SK-N-SH (cell line): Measurements from ENCODE around the gene TMEM123. TPM values are rescaled to one million over a fixed set of nuclear protein-coding genes. Genes with fewer than 3 reads are reported as not detected.
A peak's percentile ranks its signal among the peaks of the same experiment; 100 is the strongest.

Experiments used
- CTCF ChIA-PET: fragments of 300-600, 350-600 bp; formaldehyde crosslinking; extraction: SDS; loops from one replicate; lab custom pipeline; 2021; lab: Yijun Ruan, JAX
- POLR2A ChIA-PET: fragments of 350-600 bp; sonication (Branson Sonifier 250); formaldehyde crosslinking; extraction: SDS; loops from one replicate; lab custom pipeline; 2020; ENCODE audit warnings: antibody characterized with exemption, inconsistent platforms; lab: Yijun Ruan, JAX
- DNase-seq: peaks from one replicate; pipeline ENCODE4 v3.0.0; 2012
- H2AFZ ChIP-seq: fragments of 200-600 bp; sonication (generic); 2 replicates; pipeline ENCODE4 v1.8.1; 2016; ENCODE audit warnings: antibody characterized with exemption, mild to moderate bottlenecking, low read depth
- H3F3A ChIP-seq: fragments of 200-600 bp; sonication (generic); replicated peaks from 2 replicates; pipeline ENCODE3; 2016; ENCODE audit warnings: antibody characterized with exemption, mild to moderate bottlenecking; ENCODE audit not compliant: insufficient read depth
- H3K27ac ChIP-seq, 2 experiments: fragments of 200-500 bp in 1 of 2; fragments of 200-600 bp in 1 of 2; sonication (Bioruptor generic) in 1 of 2; sonication (generic), shearing (Covaris generic) in 1 of 2; 2 replicates each; pipeline versions ENCODE4 v1.5.1 to v1.6.1; 2014 to 2016; ENCODE audit warnings: low read depth in 2 of 2, inconsistent platforms in 1 of 2, low read length in 1 of 2, mild to moderate bottlenecking in 1 of 2, mixed read lengths in 1 of 2
- H3K27me3 ChIP-seq: fragments of 200-600 bp; sonication (generic), shearing (Covaris generic); 2 replicates; pipeline ENCODE4 v1.6.1; 2016; ENCODE audit warnings: mixed run types; ENCODE audit not compliant: insufficient read depth
- H3K36me3 ChIP-seq, 2 experiments: fragments of 200-500 bp in 1 of 2; fragments of 200-600 bp in 1 of 2; sonication (Bioruptor generic) in 1 of 2; sonication (generic) in 1 of 2; replicated peaks in 1 of 2; 2 replicates each; pipeline versions ENCODE3 to v1.5.1; 2014 to 2016; ENCODE audit warnings: low read length in 1 of 2, mild to moderate bottlenecking in 1 of 2; ENCODE audit not compliant: insufficient read depth in 2 of 2, control insufficient read depth in 1 of 2
- H3K4me1 ChIP-seq, 2 experiments: fragments of 200-500 bp in 1 of 2; fragments of 200-600 bp in 1 of 2; sonication (Bioruptor generic) in 1 of 2; sonication (generic), shearing (Covaris generic) in 1 of 2; 2 replicates each; pipeline versions ENCODE4 v1.5.1 to v1.6.1; 2014 to 2016; ENCODE audit warnings: low read depth in 1 of 2, low read length in 1 of 2, mixed run types in 1 of 2; ENCODE audit not compliant: insufficient read depth in 2 of 2, control insufficient read depth in 1 of 2
- H3K4me2 ChIP-seq: fragments of 200-600 bp; sonication (generic), shearing (Covaris generic); 2 replicates; pipeline ENCODE4 v1.6.1; 2017; ENCODE audit warnings: mixed run types
- H3K4me3 ChIP-seq, 2 experiments: fragments of 200-500 bp in 1 of 2; fragments of 200-600 bp in 1 of 2; sonication (Bioruptor generic) in 1 of 2; sonication (generic), shearing (Covaris generic) in 1 of 2; 2 replicates each; pipeline versions ENCODE4 v1.5.1 to v1.8.1; 2014 to 2016; ENCODE audit warnings: low read depth in 2 of 2, inconsistent platforms in 1 of 2, low read length in 1 of 2, mild to moderate bottlenecking in 1 of 2, mixed read lengths in 1 of 2, moderate library complexity in 1 of 2
- H3K79me2 ChIP-seq: fragments of 200-600 bp; sonication (generic); 2 replicates; pipeline ENCODE4 v1.8.1; 2017; ENCODE audit warnings: mild to moderate bottlenecking; ENCODE audit not compliant: insufficient read depth
- H3K9ac ChIP-seq: fragments of 200-600 bp; sonication (generic); 2 replicates; pipeline ENCODE4 v1.6.1; 2017; ENCODE audit warnings: mixed run types
- H3K9me2 ChIP-seq: fragments of 200-600 bp; sonication (generic); 2 replicates; pipeline ENCODE4 v1.6.1; 2017; ENCODE audit warnings: mixed run types
- H3K9me3 ChIP-seq: fragments of 200-600 bp; sonication (generic); 2 replicates; pipeline ENCODE4 v1.6.1; 2017; ENCODE audit warnings: mixed run types, mild to moderate bottlenecking, moderate library complexity
- H4K20me1 ChIP-seq: fragments of 200-600 bp; sonication (generic); 2 replicates; pipeline ENCODE4 v1.6.1; 2017; ENCODE audit warnings: mild to moderate bottlenecking, mixed run types; ENCODE audit not compliant: insufficient read depth
- CTCF ChIP-seq: fragments of 200-600 bp; sonication (generic); IDR thresholded peaks from 2 replicates; pipeline ENCODE4 v1.6.1; 2017; ENCODE audit warnings: antibody characterized with exemption, mild to moderate bottlenecking, moderate library complexity
- EP300 ChIP-seq, 2 experiments: IDR thresholded peaks; 2 replicates each; pipeline versions ENCODE4 v1.4.0 to v1.6.1; 2012; ENCODE audit warnings: borderline replicate concordance in 1 of 2, low read depth in 1 of 2, low read length in 1 of 2
- FOXM1 ChIP-seq: IDR thresholded peaks from 2 replicates; pipeline ENCODE4 v1.4.0; 2012; ENCODE audit warnings: low read depth, mild to moderate bottlenecking
- GATA2 ChIP-seq: sonication (generic); formaldehyde crosslinking; IDR thresholded peaks from 2 replicates; pipeline ENCODE4 v1.5.0; 2020; ENCODE audit warnings: mild to moderate bottlenecking, missing genetic modification reagents
- IRF3 ChIP-seq: fragments of 150-350 bp; IDR thresholded peaks from 2 replicates; pipeline ENCODE4 v1.6.1; 2016; ENCODE audit warnings: mild to moderate bottlenecking, low read depth, low read length
- MAX ChIP-seq: IDR thresholded peaks from 2 replicates; pipeline ENCODE4 v1.4.0; 2012; ENCODE audit warnings: low read depth
- MXI1 ChIP-seq: IDR thresholded peaks from 2 replicates; pipeline ENCODE4 v1.6.1; 2012; ENCODE audit warnings: mild to moderate bottlenecking, low read depth, low read length, improper control_type of control experiment
- POLR2AphosphoS5 ChIP-seq: IDR thresholded peaks from 2 replicates; pipeline ENCODE4 v1.6.1; 2012; ENCODE audit warnings: low read depth, low read length
- RAD21 ChIP-seq: IDR thresholded peaks from 2 replicates; pipeline ENCODE4 v1.6.1; 2012; ENCODE audit warnings: mild to moderate bottlenecking, low read length
- SIN3A ChIP-seq: IDR thresholded peaks from 2 replicates; pipeline ENCODE4 v1.6.1; 2012; ENCODE audit warnings: low read depth, mild to moderate bottlenecking, low read length, moderate library complexity, borderline replicate concordance
- SMC3 ChIP-seq: IDR thresholded peaks from 2 replicates; pipeline ENCODE4 v1.6.1; 2012; ENCODE audit warnings: low read depth, low read length, improper control_type of control experiment
- TAF1 ChIP-seq: IDR thresholded peaks from 2 replicates; pipeline ENCODE4 v1.6.1; 2012; ENCODE audit warnings: low read depth, mild to moderate bottlenecking, low read length, moderate library complexity, borderline replicate concordance
- TEAD4 ChIP-seq: IDR thresholded peaks from 2 replicates; pipeline ENCODE4 v1.4.0; 2012; ENCODE audit warnings: mild to moderate bottlenecking, borderline replicate concordance; ENCODE audit not compliant: insufficient read depth
- YY1 ChIP-seq: IDR thresholded peaks from 2 replicates; pipeline ENCODE4 v1.4.0; 2012; ENCODE audit warnings: low read depth, mild to moderate bottlenecking
- whole genome bisulfite sequencing: methylation state at CpG from one replicate; pipeline ENCODE4 v1.1.6; 2017; ENCODE audit warnings: low lambda C conversion rate; 5-methylcytosine and 5-hydroxymethylcytosine counted together
- polyA plus RNA-seq, 3 experiments: library from polyadenylated mRNA; depleted of rRNA; stranded (reverse); fragments of >200 nt; gene quantifications; 2 replicates each; pipeline ENCODE4 v1.2.3, GENCODE V29; 2012

The TMEM123 gene
- polyA plus RNA-seq, 1 of the 3 experiments (the other 2 are of a cell fraction): 86.1 TPM

GRCh38 chr11:102346456-102346747 is 106.2 kb downstream of the TMEM123 start:
- POLR2A ChIA-PET: no interaction called here

More at GRCh38 chr11:102346456-102346747, 106.2 kb downstream of the TMEM123 start:
- H3K4me1 ChIP-seq: peaks cover 7 to 16% of the 10 kb centered on the region in 2 experiments; a peak in 3 of 4 replicates
- H3K4me2 ChIP-seq: peak overlapping the region; percentile 80
- no peaks in the 10 kb centered on the region for H3K9me2 ChIP-seq
- DNase-seq: no peak
- H3K27me3 ChIP-seq: no peaks in the 10 kb centered on the region
- no peak for TF ChIP-seq TAF1
- no peak for TF ChIP-seq YY1
- TF ChIP-seq SIN3A: no peak
- no peak for TF ChIP-seq FOXM1
- TF ChIP-seq POLR2AphosphoS5: no peak
- TF ChIP-seq MAX: no peak
- no peak for TF ChIP-seq GATA2
- TF ChIP-seq RAD21: no peak
- TF ChIP-seq IRF3: no peak
- TF ChIP-seq EP300 (IDR thresholded peaks at IDR 0.05; ENCODE audit: borderline replicate concordance in 1 of 2, low read depth in 1 of 2, low read length in 1 of 2): no peak; a peak in 1 of 4 replicates
- no peak for TF ChIP-seq TEAD4
- no peak for TF ChIP-seq MXI1
- TF ChIP-seq CTCF: no peak
- TF ChIP-seq SMC3: no peak
- TF ChIP-seq, all 33 proteins: peak for 0
- Histone ChIP-seq H3K27ac (peak overlapping the region; percentile 95 to 98), H4K20me1 (peaks cover 25% of the 10 kb centered on the region), H3K36me3 (peaks cover 16 to 21% of the 10 kb centered on the region in 2 experiments), H3K9me3 (no peaks in the 10 kb centered on the region), H3F3A (peaks cover 28% of the 10 kb centered on the region), H2AFZ (peak overlapping the region; percentile 77), H3K79me2 (peaks cover 43% of the 10 kb centered on the region), H3K9ac (peak overlapping the region; percentile 95), H3K4me3 (peak overlapping the region; percentile 78 to 90)
- 0% methylated on average over 5 of the region's 5 CpGs for WGBS
- CTCF ChIA-PET: interaction anchor here (0.7 to 1.0 kb wide), 3 partner anchors 58 to 149 kb away, joined by 3 to 4 read pairs (median 3); no protein-coding TSS in a partner anchor

Other genes with a start within 250 kb of the TMEM123 start
- 0.46 and 0.62 TPM in 2 replicates for gene BIRC3, start 135.3 kb downstream of the TMEM123 start, polyA plus RNA-seq (2012; rRNA removed)
- gene BIRC2, start 105.6 kb downstream of the TMEM123 start, polyA plus RNA-seq (2012; rRNA removed): 20.1 and 32.3 TPM in 2 replicates
- gene MMP7, start 78.0 kb upstream of the TMEM123 start, polyA plus RNA-seq (2012; rRNA removed): 0.13 and 0.36 TPM in 2 replicates
- gene MMP20, start 172.6 kb upstream of the TMEM123 start, polyA plus RNA-seq (2012; rRNA removed): not detected in 2 replicates